K562 (cell line): ENCODE results near the gene CLIC3. TPM values are rescaled to one million over a fixed set of nuclear protein-coding genes. Genes with fewer than 3 reads are reported as not detected.

ENCODE experiments used
- ARID4B ChIP-seq: sonication (generic); formaldehyde crosslinking; IDR thresholded peaks from 2 replicates; pipeline ENCODE4 v1.8.0; 2022; ENCODE audit warnings: mild to moderate bottlenecking, missing genetic modification reagents
- CEBPB ChIP-seq: fragments of 450-650 bp; IDR thresholded peaks from 2 replicates; pipeline ENCODE4 v1.6.1; 2016; ENCODE audit warnings: missing genetic modification characterization, missing compliant biosample characterization
- ELF1 ChIP-seq: fragments of 200-800 bp; sonication (Bioruptor generic); IDR thresholded peaks from 2 replicates; pipeline ENCODE4 v1.6.1; 2016; ENCODE audit warnings: missing genetic modification characterization, missing compliant biosample characterization
- FOXM1 ChIP-seq, 2 experiments: fragments of 450-650 bp in 1 of 2; sonication (generic) in 1 of 2; formaldehyde crosslinking in 1 of 2; IDR thresholded peaks; 2 replicates each; pipeline versions ENCODE4 v1.6.1 to v1.9.0; 2017 to 2022; ENCODE audit warnings: low read depth in 2 of 2, mild to moderate bottlenecking in 2 of 2, missing genetic modification reagents in 1 of 2, moderate library complexity in 1 of 2
- GTF2A2 ChIP-seq: IDR thresholded peaks from 2 replicates; pipeline ENCODE4 v1.6.1; 2016; ENCODE audit warnings: mild to moderate bottlenecking, missing genetic modification characterization, missing compliant biosample characterization
- HNRNPH1 ChIP-seq: fragments of 200-400 bp; formaldehyde crosslinking; optimal IDR thresholded peaks from 2 replicates; pipeline ENCODE3; 2017; ENCODE audit warnings: low read depth, mild to moderate bottlenecking, low read length, moderate library complexity
- HNRNPUL1 ChIP-seq: fragments of 200-400 bp; formaldehyde crosslinking; IDR thresholded peaks from 2 replicates; pipeline ENCODE4 v1.6.1; 2017; ENCODE audit warnings: low read length
- MTA3 ChIP-seq: fragments of 450-650 bp; formaldehyde crosslinking; IDR thresholded peaks from 2 replicates; pipeline ENCODE4 v1.6.1; 2017; ENCODE audit warnings: mild to moderate bottlenecking, borderline replicate concordance
- MYC ChIP-seq, 2 experiments: fragments of 250-450 bp in 1 of 2; sonication (Bioruptor Pico) in 1 of 2; IDR thresholded peaks; 2 replicates each; pipeline versions ENCODE4 v1.5.1 to v1.6.1; 2012 to 2021; ENCODE audit warnings: low read depth in 2 of 2, borderline replicate concordance in 1 of 2, improper control_type of control experiment in 1 of 2, low read length in 1 of 2, mild to moderate bottlenecking in 1 of 2, moderate library complexity in 1 of 2
- NFXL1 ChIP-seq: fragments of 450-650 bp; formaldehyde crosslinking; IDR thresholded peaks from 2 replicates; pipeline ENCODE4 v1.4.0; 2021; ENCODE audit warnings: mild to moderate bottlenecking
- POLR3G ChIP-seq: IDR thresholded peaks from 2 replicates; pipeline ENCODE4 v1.6.1; 2011; ENCODE audit not compliant: insufficient read length, insufficient replicate concordance; ENCODE audit errors: extremely low read depth
- RCOR1 ChIP-seq, 2 experiments: IDR thresholded peaks; 2 replicates each; pipeline ENCODE4 v1.6.1; 2012; ENCODE audit warnings: low read depth in 2 of 2, low read length in 2 of 2, borderline replicate concordance in 1 of 2, improper control_type of control experiment in 1 of 2
- RFX5 ChIP-seq: IDR thresholded peaks from 2 replicates; pipeline ENCODE4 v1.6.1; 2011; ENCODE audit warnings: low read depth, mild to moderate bottlenecking, improper control_type of control experiment, low read length
- SMC3 ChIP-seq: conservative IDR thresholded peaks from 2 replicates; pipeline ENCODE4 v1.6.1; 2011; ENCODE audit warnings: low read depth, low read length, improper control_type of control experiment; ENCODE audit not compliant: insufficient read depth
- ZBTB2 ChIP-seq: fragments of 450-650 bp; IDR thresholded peaks from 2 replicates; pipeline ENCODE4 v1.6.1; 2016; ENCODE audit warnings: antibody characterized with exemption
- ZHX1 ChIP-seq: fragments of 150-350 bp; conservative IDR thresholded peaks from 2 replicates; pipeline ENCODE4 v1.6.1; 2014; ENCODE audit warnings: low read length
- polyA plus RNA-seq, 8 experiments: library from polyadenylated mRNA; depleted of rRNA in 4 of 8; stranded (reverse) in 5 of 8; unstranded in 3 of 8; fragments of >200 nt; fragmentation: Nextera tagmentation in 2 of 8; fragmentation: Illumina TruSeq in 1 of 8; extraction: Ambion mirVana in 2 of 8; extraction: Trizol in 1 of 8; gene quantifications; 2 replicates each; pipeline versions ENCODE4 v1.2.1 to v1.2.3, GENCODE V29; 2011 to 2014; ENCODE audit warnings: inconsistent platforms in 1 of 8, missing spikeins in 1 of 8
- total RNA-seq, 7 experiments: library from RNA; depleted of rRNA in 6 of 7; stranded (reverse); fragments of >200 nt in 6 of 7; fragmentation: Illumina TruSeq in 2 of 7; extraction: Trizol in 2 of 7; gene quantifications; 2 replicates each; pipeline versions ENCODE4 v1.2.1 to v1.2.3, GENCODE V29; 2011 to 2021; ENCODE audit warnings: low replicate concordance in 1 of 7

The CLIC3 gene
- total and polyA plus RNA-seq, 9 of the 15 experiments (the other 6 are each of a cell fraction or from before 2014, with no cell fraction given), result 0.27 to 0.29 TPM; not detected in 7

- no peak for TF ChIP-seq ARID4B (CRISPR knock-in tag)
- TF ChIP-seq ZBTB2, result no peak
- TF ChIP-seq SMC3, result peak; percentile 96
- no peak for TF ChIP-seq RFX5
- 0 out of 4 replicates have a peak, but pooled peaks of 1 of the 2 experiments have one; percentile 15 for TF ChIP-seq RCOR1 (IDR thresholded peaks at IDR 0.05; ENCODE audit: borderline replicate concordance in 1 of 2, low read depth in 2 of 2, low read length in 2 of 2)
- TF ChIP-seq CEBPB (tag), result 0 out of 2 replicates have a peak, but pooled peaks have one; percentile 22
- no peak for TF ChIP-seq HNRNPH1
- no peak for TF ChIP-seq HNRNPUL1
- no peak for TF ChIP-seq MYC (IDR thresholded peaks at IDR 0.05; ENCODE audit: low read depth, low read length)
- no peak for TF ChIP-seq MYC (CRISPR knock-in tag; IDR thresholded peaks at IDR 0.05; ENCODE audit: borderline replicate concordance, low read depth)
- TF ChIP-seq ZHX1, result 0 out of 2 replicates have a peak, but pooled peaks have one; percentile 36
- no peak for TF ChIP-seq FOXM1 (IDR thresholded peaks at IDR 0.05; ENCODE audit: low read depth)
- TF ChIP-seq FOXM1 (CRISPR knock-in tag; IDR thresholded peaks at IDR 0.05; ENCODE audit: low read depth), result no peak
- no peak for TF ChIP-seq ELF1
- peak; percentile 66; the same call in 1 of the 2 replicates for TF ChIP-seq MTA3
- TF ChIP-seq NFXL1 (CRISPR knock-in tag), result no peak
- no peak for TF ChIP-seq POLR3G
- TF ChIP-seq GTF2A2 (tag), result no peak
Measured at GRCh38 chr9:137034709-137035506, 38.5 kb upstream of the CLIC3 start (continued).
